Measurements from ENCODE around the gene TUBB2B.
A peak's percentile ranks its signal among the peaks of the same experiment; 100 is the strongest.

The TUBB2B gene

GRCh38 chr6:3227363-3228045 lies at the start of gene TUBB2B:
Gene TUBB2B, minus strand, starts transcription at chr6:3227653. Its CDS starts 110 bp downstream, at chr6:3227543.
- peak within 1 kb of the TSS; percentile 42 for H3K9ac ChIP-seq (ENCODE audit: low read length)
- H3K36me3 ChIP-seq (ENCODE audit: control insufficient read depth, insufficient read depth, low read length) = no peaks in the 10 kb centered on the region
- no peaks in the 10 kb centered on the region for H3K9me3 ChIP-seq (ENCODE audit: control insufficient read depth, low read length)
- H3K27me3 ChIP-seq (ENCODE audit: control insufficient read depth, insufficient read depth, low read length) = peaks cover 69% of the 10 kb centered on the region
- H3K4me3 ChIP-seq (ENCODE audit: low read length) = peak within 1 kb of the TSS; percentile 36
- peaks cover 53% of the 10 kb centered on the region for H3K4me1 ChIP-seq (ENCODE audit: control insufficient read depth, insufficient read depth, low read length)

- H3K27me3 ChIP-seq (ENCODE audit: control insufficient read depth, insufficient read depth, low read length) = no peaks in the 10 kb centered on the region
- H3K4me1 ChIP-seq (ENCODE audit: control insufficient read depth, insufficient read depth, low read length) = no peaks in the 10 kb centered on the region
- no peak overlapping the region for H3K4me3 ChIP-seq (ENCODE audit: low read length)
- no peaks in the 10 kb centered on the region for H3K9me3 ChIP-seq (ENCODE audit: control insufficient read depth, low read length)
- no peak overlapping the region for H3K9ac ChIP-seq (ENCODE audit: low read length)
- H3K36me3 ChIP-seq (ENCODE audit: control insufficient read depth, insufficient read depth, low read length) = peaks cover 31% of the 10 kb centered on the region
Measured at GRCh38 chr6:3277251-3277650, 49.8 kb upstream of the TUBB2B start.

- H3K4me1 ChIP-seq (ENCODE audit: control insufficient read depth, insufficient read depth, low read length) = peaks cover 4% of the 10 kb centered on the region
- no peaks in the 10 kb centered on the region for H3K9me3 ChIP-seq (ENCODE audit: control insufficient read depth, low read length)
- H3K9ac ChIP-seq (ENCODE audit: low read length) = no peak overlapping the region
- H3K4me3 ChIP-seq (ENCODE audit: low read length) = no peak overlapping the region
- peaks cover 30% of the 10 kb centered on the region for H3K36me3 ChIP-seq (ENCODE audit: control insufficient read depth, insufficient read depth, low read length)
- no peaks in the 10 kb centered on the region for H3K27me3 ChIP-seq (ENCODE audit: control insufficient read depth, insufficient read depth, low read length)
Measured at GRCh38 chr6:3276174-3277167, 49.0 kb upstream of the TUBB2B start.

- Histone ChIP-seq H3K4me3 (ENCODE audit: low read length) (no peak overlapping the region), H3K9ac (ENCODE audit: low read length) (no peak overlapping the region), H3K9me3 (ENCODE audit: control insufficient read depth, low read length) (no peaks in the 10 kb centered on the region), H3K27me3 (ENCODE audit: control insufficient read depth, insufficient read depth, low read length) (no peaks in the 10 kb centered on the region), H3K36me3 (ENCODE audit: control insufficient read depth, insufficient read depth, low read length) (peaks cover 39% of the 10 kb centered on the region), H3K4me1 (ENCODE audit: control insufficient read depth, insufficient read depth, low read length) (peaks cover 22% of the 10 kb centered on the region)
Measured at GRCh38 chr6:3273707-3274521, 46.5 kb upstream of the TUBB2B start.

DNA sequence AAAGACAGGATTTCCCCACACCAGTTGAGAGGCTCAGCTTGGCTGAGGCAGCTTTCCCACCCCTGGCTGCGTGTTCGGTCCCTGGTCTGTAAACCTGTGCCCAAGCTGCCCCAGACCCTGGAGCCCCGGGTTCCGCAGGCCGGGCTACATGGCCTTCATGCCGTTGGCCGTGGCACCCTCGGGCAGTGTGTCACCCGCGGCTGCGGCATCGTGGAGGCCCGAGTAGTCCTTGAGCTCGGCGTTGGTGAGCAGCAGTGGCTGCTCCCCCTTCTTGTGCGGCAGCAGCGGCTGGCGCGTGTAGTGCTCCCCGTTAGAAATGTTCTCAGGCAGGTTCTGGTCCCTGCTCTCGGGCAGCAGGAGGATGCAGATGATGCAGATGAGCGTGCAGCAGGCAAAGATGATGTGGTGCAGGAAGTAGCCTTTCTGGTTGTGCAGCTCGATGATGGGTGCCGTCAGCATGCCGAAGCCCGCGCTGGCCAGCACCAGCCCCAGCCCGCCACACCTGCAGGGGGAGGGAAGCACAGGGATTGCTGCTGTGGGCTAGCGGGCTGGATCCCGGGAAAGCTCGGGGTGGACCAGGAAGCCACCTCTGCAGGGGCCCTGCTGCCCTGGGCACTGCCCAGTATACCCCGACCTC lies 45.6 kb upstream of the TUBB2B start:
- Histone ChIP-seq H3K4me1 (ENCODE audit: control insufficient read depth, insufficient read depth, low read length) (peaks cover 22% of the 10 kb centered on the region), H3K36me3 (ENCODE audit: control insufficient read depth, insufficient read depth, low read length) (peaks cover 35% of the 10 kb centered on the region), H3K27me3 (ENCODE audit: control insufficient read depth, insufficient read depth, low read length) (no peaks in the 10 kb centered on the region), H3K9me3 (ENCODE audit: control insufficient read depth, low read length) (no peaks in the 10 kb centered on the region), H3K4me3 (ENCODE audit: low read length) (no peak overlapping the region), H3K9ac (ENCODE audit: low read length) (no peak overlapping the region)

DNA sequence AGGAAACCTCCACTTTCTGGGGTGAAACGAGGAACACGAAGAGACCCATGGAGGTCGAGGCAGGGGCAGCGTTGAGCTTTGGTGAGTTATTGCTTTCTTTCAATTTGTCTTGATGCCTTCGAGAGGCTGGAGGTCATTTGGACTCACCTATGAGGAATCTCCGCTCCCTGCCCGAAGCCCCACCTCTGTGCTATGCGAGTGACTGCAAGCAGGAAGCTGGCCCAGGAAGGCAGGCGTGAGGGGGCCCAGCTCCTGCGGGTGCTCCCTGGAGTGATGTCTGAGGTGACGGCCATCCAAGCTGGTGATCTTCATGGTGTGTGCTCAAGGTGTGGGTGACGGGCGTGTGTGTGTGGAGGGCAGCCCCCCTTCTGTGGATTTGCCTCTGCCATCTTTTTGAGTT lies 44.3 kb upstream of the TUBB2B start:
- no peaks in the 10 kb centered on the region for H3K9me3 ChIP-seq (ENCODE audit: control insufficient read depth, low read length)
- peaks cover 22% of the 10 kb centered on the region for H3K4me1 ChIP-seq (ENCODE audit: control insufficient read depth, insufficient read depth, low read length)
- no peak overlapping the region for H3K4me3 ChIP-seq (ENCODE audit: low read length)
- H3K36me3 ChIP-seq (ENCODE audit: control insufficient read depth, insufficient read depth, low read length) = peaks cover 28% of the 10 kb centered on the region
- no peaks in the 10 kb centered on the region for H3K27me3 ChIP-seq (ENCODE audit: control insufficient read depth, insufficient read depth, low read length)
- H3K9ac ChIP-seq (ENCODE audit: low read length) = no peak overlapping the region

DNA sequence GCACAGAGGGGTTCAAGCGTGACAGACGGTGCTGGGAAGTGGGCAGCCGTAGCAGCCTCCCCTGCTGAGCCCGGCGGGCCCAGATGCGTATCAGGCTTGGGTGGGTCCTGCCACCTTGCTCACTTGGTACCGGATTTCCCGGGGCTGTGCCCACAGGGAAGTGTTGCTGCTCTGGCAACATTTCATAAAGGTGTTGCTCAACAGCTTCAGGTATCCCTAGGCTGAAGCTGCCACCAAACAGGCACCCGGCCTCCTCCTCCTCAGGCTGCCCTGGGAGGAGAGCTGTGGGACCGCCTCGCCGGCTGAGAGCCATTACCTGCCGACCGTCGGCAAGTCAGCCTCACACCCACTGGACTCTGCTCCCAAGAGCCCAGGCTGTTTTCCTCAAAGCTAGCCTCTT lies 42.8 kb upstream of the TUBB2B start:
- Histone ChIP-seq H3K9ac (ENCODE audit: low read length) (no peak overlapping the region), H3K9me3 (ENCODE audit: control insufficient read depth, low read length) (no peaks in the 10 kb centered on the region), H3K27me3 (ENCODE audit: control insufficient read depth, insufficient read depth, low read length) (no peaks in the 10 kb centered on the region), H3K36me3 (ENCODE audit: control insufficient read depth, insufficient read depth, low read length) (peaks cover 23% of the 10 kb centered on the region), H3K4me3 (ENCODE audit: low read length) (no peak overlapping the region), H3K4me1 (ENCODE audit: control insufficient read depth, insufficient read depth, low read length) (peaks cover 22% of the 10 kb centered on the region)

DNA sequence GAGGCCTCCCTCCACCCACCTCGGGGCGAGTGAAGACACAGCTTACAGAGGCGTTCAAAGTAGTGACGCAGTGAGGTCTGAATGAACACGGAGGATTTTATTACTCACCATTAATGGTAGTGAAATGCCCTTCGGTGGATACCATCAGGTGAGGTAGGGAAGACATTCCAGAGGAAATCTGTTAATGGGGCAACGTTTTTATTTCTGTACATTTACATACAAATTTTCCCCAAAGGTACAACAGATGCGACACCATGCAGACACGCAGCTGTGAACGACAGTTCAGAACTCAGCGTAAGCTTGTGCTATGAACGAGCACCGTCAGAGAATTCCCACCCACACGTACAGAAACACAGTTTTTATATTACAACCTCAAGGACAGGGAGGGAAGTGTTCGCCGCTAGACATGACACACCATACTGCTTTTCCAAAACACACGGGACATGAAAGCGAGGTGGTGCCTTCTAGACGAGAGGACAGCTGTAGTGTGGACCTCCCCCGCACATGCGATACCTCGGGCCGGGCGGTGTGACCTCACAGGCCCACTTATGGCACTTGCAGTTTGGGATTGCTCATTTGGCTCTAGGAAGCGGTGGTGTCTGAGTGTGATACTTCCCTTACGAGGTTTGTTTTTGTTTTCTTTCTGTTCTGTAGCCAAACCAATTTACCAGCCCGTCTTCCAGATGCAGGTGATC lies 42.0 kb upstream of the TUBB2B start:
- no peak overlapping the region for H3K4me3 ChIP-seq (ENCODE audit: low read length)
- H3K36me3 ChIP-seq (ENCODE audit: control insufficient read depth, insufficient read depth, low read length) = peaks cover 21% of the 10 kb centered on the region
- H3K27me3 ChIP-seq (ENCODE audit: control insufficient read depth, insufficient read depth, low read length) = no peaks in the 10 kb centered on the region
- H3K4me1 ChIP-seq (ENCODE audit: control insufficient read depth, insufficient read depth, low read length) = peaks cover 27% of the 10 kb centered on the region
- no peaks in the 10 kb centered on the region for H3K9me3 ChIP-seq (ENCODE audit: control insufficient read depth, low read length)
- H3K9ac ChIP-seq (ENCODE audit: low read length) = no peak overlapping the region

GRCh38 chr6:3268680-3269079 lies 41.2 kb upstream of the TUBB2B start:
- H3K4me3 ChIP-seq (ENCODE audit: low read length) = no peak overlapping the region
- peaks cover 35% of the 10 kb centered on the region for H3K4me1 ChIP-seq (ENCODE audit: control insufficient read depth, insufficient read depth, low read length)
- H3K27me3 ChIP-seq (ENCODE audit: control insufficient read depth, insufficient read depth, low read length) = no peaks in the 10 kb centered on the region
- no peaks in the 10 kb centered on the region for H3K9me3 ChIP-seq (ENCODE audit: control insufficient read depth, low read length)
- H3K36me3 ChIP-seq (ENCODE audit: control insufficient read depth, insufficient read depth, low read length) = peaks cover 14% of the 10 kb centered on the region
- H3K9ac ChIP-seq (ENCODE audit: low read length) = no peak overlapping the region

GRCh38 chr6:3267162-3267561 lies 39.7 kb upstream of the TUBB2B start:
- Histone ChIP-seq H3K9me3 (ENCODE audit: control insufficient read depth, low read length) (no peaks in the 10 kb centered on the region), H3K4me3 (ENCODE audit: low read length) (no peak overlapping the region), H3K27me3 (ENCODE audit: control insufficient read depth, insufficient read depth, low read length) (no peaks in the 10 kb centered on the region), H3K36me3 (ENCODE audit: control insufficient read depth, insufficient read depth, low read length) (peaks cover 10% of the 10 kb centered on the region), H3K9ac (ENCODE audit: low read length) (no peak overlapping the region), H3K4me1 (ENCODE audit: control insufficient read depth, insufficient read depth, low read length) (peaks cover 35% of the 10 kb centered on the region)

DNA sequence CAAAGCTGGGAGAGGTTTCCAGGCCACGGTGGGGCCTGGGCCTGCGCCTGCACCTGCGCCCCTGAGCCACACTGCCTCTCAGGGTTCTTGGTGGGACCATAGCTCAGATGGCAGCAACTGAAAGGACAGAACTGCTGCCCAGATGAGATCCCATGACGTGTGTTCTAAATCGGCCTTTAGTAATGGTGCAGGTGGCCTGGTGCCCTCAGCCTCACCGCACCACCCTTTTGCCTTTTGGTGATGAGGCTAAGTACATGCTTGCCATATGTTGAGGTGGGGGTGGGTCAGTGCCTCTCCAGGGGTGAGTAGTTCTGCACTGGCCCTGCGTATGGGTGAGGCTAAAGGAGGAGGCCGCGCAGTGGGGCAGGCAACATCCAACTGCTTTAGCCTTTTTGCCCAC lies 38.7 kb upstream of the TUBB2B start:
- Histone ChIP-seq H3K36me3 (ENCODE audit: control insufficient read depth, insufficient read depth, low read length) (peaks cover 7% of the 10 kb centered on the region), H3K9me3 (ENCODE audit: control insufficient read depth, low read length) (no peaks in the 10 kb centered on the region), H3K27me3 (ENCODE audit: control insufficient read depth, insufficient read depth, low read length) (no peaks in the 10 kb centered on the region), H3K9ac (ENCODE audit: low read length) (no peak overlapping the region), H3K4me1 (ENCODE audit: control insufficient read depth, insufficient read depth, low read length) (peaks cover 37% of the 10 kb centered on the region), H3K4me3 (ENCODE audit: low read length) (no peak overlapping the region)
